GM12878 (cell line): ENCODE data around the gene EVA1A. TPM values are rescaled to one million over a fixed set of nuclear protein-coding genes. Genes with fewer than 3 reads are reported as not detected.

Experiments used
- ATAC-seq: fragments of 200-7000 bp; cut with Tn5 transposase; 3 replicates; pipeline ENCODE4 v1.9.1; 2020; ENCODE audit warnings: mild to moderate bottlenecking, moderate library complexity
- BruUV-seq: library from RNA; stranded (reverse); fragments of 400-500 nt; replicated peaks from 2 replicates; lab custom pipeline; 2021; lab: Mats Ljungman, UMichigan
- CTCF ChIA-PET: fragments of 300-600 bp; sonication (Branson Sonifier 250); formaldehyde crosslinking; extraction: SDS; loops from one replicate; lab custom pipeline; 2021; ENCODE audit warnings: inconsistent platforms; lab: Yijun Ruan, JAX
- POLR2A ChIA-PET: fragments of 350-600 bp; formaldehyde crosslinking; extraction: SDS; loops from one replicate; lab custom pipeline; 2021; ENCODE audit warnings: inconsistent platforms; lab: Charles Lee
- RAD21 ChIA-PET: fragments of 300-600 bp; sonication (Branson Sonifier 250); formaldehyde crosslinking; loops from one replicate; lab custom pipeline; 2023; ENCODE audit warnings: antibody characterized with exemption; ENCODE audit not compliant: unreplicated experiment; lab: Charles Lee
- SMC1A ChIA-PET: fragments of 300-600 bp; sonication (Branson Sonifier 250); formaldehyde crosslinking; loops from one replicate; lab custom pipeline; 2023; ENCODE audit not compliant: unreplicated experiment, uncharacterized antibody; lab: Charles Lee
- DNase-seq: peaks from one replicate; pipeline ENCODE4 v3.0.0-alpha.2; 2011; ENCODE audit warnings: low read depth, low spot score
- FAIRE-seq: peaks from 3 replicates; lab custom pipeline; 2011; peaks lifted over from hg19 to GRCh38; lab: Jason Lieb, UNC
- H2AFZ ChIP-seq: 2 replicates; pipeline ENCODE4 v1.6.0; 2011; ENCODE audit warnings: low read depth, low read length, control low read depth; ENCODE audit not compliant: control insufficient read depth
- H3K27ac ChIP-seq: 2 replicates; pipeline ENCODE4 v1.5.1; 2011; ENCODE audit warnings: control low read depth; ENCODE audit not compliant: control insufficient read depth, insufficient read depth
- H3K27me3 ChIP-seq, 2 experiments: replicated peaks in 1 of 2; 2 replicates each; pipeline versions ENCODE4 v1.6.0 to v1.6.1; 2011; ENCODE audit warnings: low read length in 1 of 2; ENCODE audit not compliant: control insufficient read depth in 2 of 2, insufficient read depth in 2 of 2
- H3K36me3 ChIP-seq, 2 experiments: 2 replicates each; pipeline ENCODE4 v1.5.1; 2011; ENCODE audit warnings: low read length in 1 of 2; ENCODE audit not compliant: control insufficient read depth in 2 of 2, insufficient read depth in 2 of 2
- H3K4me1 ChIP-seq: 2 replicates; pipeline ENCODE4 v1.6.1; 2011; ENCODE audit warnings: mild to moderate bottlenecking, low read length, moderate library complexity, mixed read lengths; ENCODE audit not compliant: control insufficient read depth, insufficient read depth
- H3K4me2 ChIP-seq: 2 replicates; pipeline ENCODE4 v1.6.0; 2011; ENCODE audit warnings: control low read depth; ENCODE audit not compliant: control insufficient read depth, insufficient read depth
- H3K4me3 ChIP-seq: fragments of 200-600 bp; sonication (generic); 2 replicates; pipeline ENCODE4 v1.5.1; 2016
- H3K79me2 ChIP-seq: 2 replicates; pipeline ENCODE4 v1.6.0; 2011; ENCODE audit warnings: low read length; ENCODE audit not compliant: control insufficient read depth, insufficient read depth
- H3K9ac ChIP-seq: 2 replicates; pipeline ENCODE4 v1.8.0; 2011; ENCODE audit warnings: low read length, control low read depth, mixed read lengths; ENCODE audit not compliant: control insufficient read depth, insufficient read depth
- H3K9me3 ChIP-seq: replicated peaks from 3 replicates; pipeline ENCODE4 v1.5.1; 2011; ENCODE audit warnings: mild to moderate bottlenecking, low read length; ENCODE audit not compliant: control insufficient read depth, insufficient read depth
- H4K20me1 ChIP-seq: 2 replicates; pipeline ENCODE4 v1.6.0; 2011; ENCODE audit not compliant: control insufficient read depth, insufficient read depth
- ATF3 ChIP-seq: IDR thresholded peaks from 2 replicates; pipeline ENCODE4 v1.6.1; 2011; ENCODE audit warnings: low read depth, mild to moderate bottlenecking, low read length, moderate library complexity, borderline replicate concordance; ENCODE audit errors: extremely low read depth
- CHD1 ChIP-seq: IDR thresholded peaks from 2 replicates; pipeline ENCODE4 v1.6.1; 2012; ENCODE audit warnings: low read depth, low read length, improper control_type of control experiment
- CHD2 ChIP-seq: IDR thresholded peaks from 2 replicates; pipeline ENCODE4 v1.6.1; 2011; ENCODE audit warnings: low read depth, low read length, improper control_type of control experiment, borderline replicate concordance
- CHD4 ChIP-seq: fragments of 200-600 bp; sonication (generic); IDR thresholded peaks from 2 replicates; pipeline ENCODE4 v1.6.1; 2016; ENCODE audit warnings: mild to moderate bottlenecking
- KLF5 ChIP-seq: fragments of 450-650 bp; IDR thresholded peaks from 2 replicates; pipeline ENCODE4 v1.6.1; 2014; ENCODE audit warnings: mild to moderate bottlenecking; ENCODE audit not compliant: partially characterized antibody
- NKRF ChIP-seq: fragments of 450-650 bp; conservative IDR thresholded peaks from 2 replicates; pipeline ENCODE4 v1.6.1; 2017; ENCODE audit warnings: mild to moderate bottlenecking, moderate library complexity
- RCOR1 ChIP-seq: conservative IDR thresholded peaks from 2 replicates; pipeline ENCODE4 v1.6.1; 2012; ENCODE audit warnings: low read depth, low read length, improper control_type of control experiment
- SRF ChIP-seq, 2 experiments: IDR thresholded peaks; 2 replicates each; pipeline ENCODE4 v1.6.1; 2011; ENCODE audit warnings: low read depth in 2 of 2, low read length in 2 of 2, mild to moderate bottlenecking in 1 of 2, moderate library complexity in 1 of 2
- ZBTB33 ChIP-seq: fragments of 450-650 bp; IDR thresholded peaks from 2 replicates; pipeline ENCODE4 v1.6.1; 2017; ENCODE audit warnings: mild to moderate bottlenecking
- ZNF24 ChIP-seq: fragments of 450-650 bp; IDR thresholded peaks from 2 replicates; pipeline ENCODE4 v1.6.1; 2017; ENCODE audit warnings: antibody characterized with exemption, mild to moderate bottlenecking
- ZNF384 ChIP-seq: IDR thresholded peaks from 2 replicates; pipeline ENCODE4 v1.6.1; 2012; ENCODE audit warnings: low read depth, mild to moderate bottlenecking, low read length, improper control_type of control experiment, borderline replicate concordance
- WGBS: methylation state at CpG from one replicate; pipeline ENCODE4 v1.1.6; 2016; ENCODE audit warnings: low lambda C conversion rate; ENCODE audit not compliant: insufficient replicate concordance, insufficient coverage; ENCODE audit errors: missing lambda C conversion rate; 5-methylcytosine and 5-hydroxymethylcytosine counted together
- in situ Hi-C: fragments of 300-500 bp; cut with MboI; formaldehyde crosslinking; loops from 9 replicates; pipeline ENCODE4 v1.14.3; 2018; ENCODE audit warnings: mixed read lengths
- intact Hi-C: fragments of 100-400 bp; cut with micrococcal nuclease; formaldehyde crosslinking; loops from one replicate; pipeline ENCODE4 v1.14.2; 2022; ENCODE audit not compliant: unreplicated experiment
- polyA plus RNA-seq, 11 experiments: library from polyadenylated mRNA; depleted of rRNA in 4 of 11; unstranded in 6 of 11; stranded (reverse) in 5 of 11; fragments of >200 nt; fragmentation: Nextera tagmentation in 4 of 11; fragmentation: Illumina TruSeq in 1 of 11; extraction: Ambion mirVana in 4 of 11; extraction: Trizol in 1 of 11; gene quantifications; 1 replicate in 1 of 11; 2 replicates in 10 of 11; pipeline versions ENCODE4 v1.2.1 to v1.2.3, GENCODE V29; 2011 to 2016; ENCODE audit warnings: inconsistent platforms in 2 of 11, missing spikeins in 2 of 11, low read depth in 1 of 11
- total RNA-seq, 4 experiments: library from RNA; depleted of rRNA in 3 of 4; stranded (reverse); fragments of >200 nt in 3 of 4; fragmentation: Illumina TruSeq in 1 of 4; extraction: Trizol in 1 of 4; gene quantifications; 2 replicates each; pipeline versions ENCODE4 v1.2.1 to v1.2.3, GENCODE V29; 2013 to 2021

The EVA1A gene
- total and polyA plus RNA-seq, 10 of the 15 experiments (the other 5 are each of a cell fraction or from before 2014, with no cell fraction given), result 0.13 to 1.0 (median 0.34) TPM; not detected in 5

- ATAC-seq (no peak), DNase-seq (no peak), FAIRE-seq (no peak)
- no peaks in the 10 kb centered on the region for H3K36me3 ChIP-seq
- no peak overlapping the region for H2AFZ ChIP-seq
- H3K27ac ChIP-seq, result no peak overlapping the region
- no peaks in the 10 kb centered on the region for H3K9me3 ChIP-seq
- BruUV-seq, result no TSS peak
- H3K9ac ChIP-seq, result no peak overlapping the region
- no peak overlapping the region for H3K4me3 ChIP-seq
- no peak for TF ChIP-seq KLF5
- SMC1A ChIA-PET, result no interaction called here
- CTCF ChIA-PET, result no interaction called here
- in situ Hi-C loops (no loop called here), intact Hi-C loops (no loop called here)
- H4K20me1 ChIP-seq, result no peaks in the 10 kb centered on the region
- H3K79me2 ChIP-seq, result no peaks in the 10 kb centered on the region
- POLR2A ChIA-PET, result no interaction called here
- no peaks in the 10 kb centered on the region for H3K4me1 ChIP-seq
- WGBS, result 67% methylated on average over 4 of the region's 4 CpGs
- no peak overlapping the region for H3K4me2 ChIP-seq
- RAD21 ChIA-PET, result no interaction called here
- H3K27me3 ChIP-seq, result no peaks in the 10 kb centered on the region; a peak in 1 of 4 replicates
Measured at GRCh38 chr2:75540994-75541393, 19.7 kb downstream of the EVA1A start.

GRCh38 chr2:75539955-75540716, 20.6 kb downstream of the EVA1A start:
- Histone ChIP-seq H3K79me2 (no peaks in the 10 kb centered on the region), H3K9me3 (no peaks in the 10 kb centered on the region), H3K9ac (no peak overlapping the region), H3K27ac (no peak overlapping the region), H3K4me2 (no peak overlapping the region), H3K4me3 (no peak overlapping the region), H2AFZ (no peak overlapping the region), H3K4me1 (no peaks in the 10 kb centered on the region), H3K36me3 (no peaks in the 10 kb centered on the region), H3K27me3 (no peaks in the 10 kb centered on the region; a peak in 1 of 4 replicates), H4K20me1 (no peaks in the 10 kb centered on the region)
- no peak for ATAC-seq
- TF ChIP-seq ZNF384 (no peak), ATF3 (no peak), ZBTB33 (no peak), CHD2 (no peak), SRF (IDR thresholded peaks at IDR 0.05; ENCODE audit: low read depth in 2 of 2, low read length in 2 of 2) (no peak), ZNF24 (no peak), RCOR1 (no peak), CHD1 (no peak), NKRF (no peak), CHD4 (no peak)
- SMC1A ChIA-PET, result no interaction called here
- WGBS, result 31% methylated on average over 3 of the region's 3 CpGs
- POLR2A ChIA-PET, result interaction anchor here (0.5 kb wide), 1 partner anchor 20 kb away, joined by 3 read pairs; no protein-coding TSS in a partner anchor
- DNase-seq, result no peak
- no peak for FAIRE-seq
- RAD21 ChIA-PET, result no interaction called here
- CTCF ChIA-PET, result no interaction called here
- no TSS peak for BruUV-seq
- in situ Hi-C loops (no loop called here), intact Hi-C loops (no loop called here)
